Right ventricle myocardium inferior (tissue), 1 donor: ENCODE data around the gene PTPRN2. TPM values are rescaled to one million over a fixed set of nuclear protein-coding genes. Genes with fewer than 3 reads are reported as not detected.

Source experiments
- ATAC-seq: fragments of 200-7000 bp; cut with Tn5 transposase; one replicate; pipeline ENCODE4 v1.9.1; 2020; ENCODE audit warnings: mild to moderate bottlenecking, moderate library complexity
- DNase-seq: peaks from one replicate; pipeline ENCODE4 v3.0.0; 2021; ENCODE audit errors: missing footprints
- intact Hi-C: fragments of 100-400 bp; cut with DNase I; formaldehyde crosslinking; loops from one replicate; pipeline ENCODE4 v1.11.0; 2022
- total RNA-seq: library from RNA; stranded (reverse); fragmentation: NEBNext Ultra II Directional; extraction: Animal tissue kit (Norgen Biotek cat#: 25700); gene quantifications from one replicate; pipeline ENCODE4 v1.2.1, GENCODE V29; 2021
- donor health status: DM: no; HTN: yes; CAD: no; lungs with severe emphysema.

PTPRN2 gene
- total RNA-seq, 1 donor from 2014 or later, result 1.6 TPM

GRCh38 chr7:157538735-157539134 is 1048.9 kb downstream of the PTPRN2 start:
- DNase-seq, result no peak

GRCh38 chr7:157538321-157538720 is 1049.3 kb downstream of the PTPRN2 start:
- ATAC-seq (no peak), DNase-seq (no peak)
- intact Hi-C loops, result no loop called here

More at GRCh38 chr7:157538735-157539134, 1048.9 kb downstream of the PTPRN2 start:
- ATAC-seq, result no peak
- intact Hi-C loops, result no loop called here

DNA sequence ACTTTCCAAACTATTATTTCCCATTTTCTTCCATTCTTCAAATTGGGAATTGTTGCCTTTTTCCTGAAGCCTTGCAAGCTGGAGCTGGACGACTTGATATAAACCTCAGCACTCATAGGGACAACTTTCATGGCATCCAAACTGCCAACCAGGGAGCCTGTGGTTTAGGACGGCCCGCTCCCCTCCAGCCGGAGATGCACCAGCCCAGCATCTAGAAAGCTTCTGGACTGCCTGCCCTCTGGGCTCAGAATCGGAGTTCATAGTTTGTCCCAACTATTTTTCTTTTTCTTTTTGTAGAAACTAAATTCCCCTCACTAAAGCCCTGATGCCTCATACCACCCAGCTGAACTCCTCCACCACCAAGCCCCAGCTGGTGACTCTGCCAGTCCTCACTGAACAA is 1050.6 kb downstream of the PTPRN2 start:
- ATAC-seq (no peak), DNase-seq (peak; percentile 52)
- intact Hi-C loops, result no loop called here

- intact Hi-C loops, result no loop called here
- DNase-seq, result no peak
- ATAC-seq, result no peak
Measured at GRCh38 chr7:157532068-157532467, 1055.6 kb downstream of the PTPRN2 start.

GRCh38 chr7:157529768-157530560 is 1057.7 kb downstream of the PTPRN2 start:
- ATAC-seq (no peak), DNase-seq (no peak)
- intact Hi-C loops, result no loop called here

- ATAC-seq (no peak), DNase-seq (no peak)
- intact Hi-C loops, result no loop called here
Measured at GRCh38 chr7:157528785-157529341, 1058.8 kb downstream of the PTPRN2 start.

GRCh38 chr7:157527686-157528085 is 1059.9 kb downstream of the PTPRN2 start:
- intact Hi-C loops, result no loop called here
- ATAC-seq, result no peak
- no peak for DNase-seq

DNA sequence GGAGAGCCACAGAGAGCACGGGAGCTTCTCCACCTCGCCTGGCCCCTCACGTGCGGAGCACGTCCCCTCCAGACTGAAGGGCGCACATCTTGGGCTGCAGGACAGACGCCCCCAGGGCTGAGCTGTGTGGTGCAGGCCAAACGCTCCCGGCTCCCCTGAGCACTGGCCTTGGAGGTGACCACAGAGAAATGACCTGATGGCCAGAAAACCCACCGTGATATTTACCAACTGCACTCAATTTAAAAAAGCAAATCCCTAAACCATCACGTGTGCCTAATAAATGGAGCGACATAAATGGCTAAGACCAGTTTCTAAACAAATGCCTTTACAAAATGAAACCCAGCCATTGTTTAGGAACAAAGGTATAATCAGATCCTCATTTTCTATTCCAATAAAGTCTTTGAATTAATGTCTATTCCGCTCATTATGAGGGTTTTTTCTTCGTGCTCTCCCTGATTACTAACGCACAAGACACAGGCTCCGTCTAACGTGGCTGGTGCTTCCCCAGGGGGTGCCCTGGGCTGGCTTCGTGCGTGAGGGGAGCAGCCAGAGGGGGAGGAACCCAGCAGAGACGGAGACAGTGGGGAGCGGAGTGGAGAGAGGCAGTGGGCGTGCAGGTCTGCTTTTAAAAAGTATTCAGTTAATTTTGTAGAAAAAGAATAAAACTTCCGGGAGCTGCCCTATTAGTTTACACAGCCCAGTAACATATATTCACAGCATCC is 1060.5 kb downstream of the PTPRN2 start:
- ATAC-seq (no peak), DNase-seq (no peak)
- intact Hi-C loops, result no loop called here

DNA sequence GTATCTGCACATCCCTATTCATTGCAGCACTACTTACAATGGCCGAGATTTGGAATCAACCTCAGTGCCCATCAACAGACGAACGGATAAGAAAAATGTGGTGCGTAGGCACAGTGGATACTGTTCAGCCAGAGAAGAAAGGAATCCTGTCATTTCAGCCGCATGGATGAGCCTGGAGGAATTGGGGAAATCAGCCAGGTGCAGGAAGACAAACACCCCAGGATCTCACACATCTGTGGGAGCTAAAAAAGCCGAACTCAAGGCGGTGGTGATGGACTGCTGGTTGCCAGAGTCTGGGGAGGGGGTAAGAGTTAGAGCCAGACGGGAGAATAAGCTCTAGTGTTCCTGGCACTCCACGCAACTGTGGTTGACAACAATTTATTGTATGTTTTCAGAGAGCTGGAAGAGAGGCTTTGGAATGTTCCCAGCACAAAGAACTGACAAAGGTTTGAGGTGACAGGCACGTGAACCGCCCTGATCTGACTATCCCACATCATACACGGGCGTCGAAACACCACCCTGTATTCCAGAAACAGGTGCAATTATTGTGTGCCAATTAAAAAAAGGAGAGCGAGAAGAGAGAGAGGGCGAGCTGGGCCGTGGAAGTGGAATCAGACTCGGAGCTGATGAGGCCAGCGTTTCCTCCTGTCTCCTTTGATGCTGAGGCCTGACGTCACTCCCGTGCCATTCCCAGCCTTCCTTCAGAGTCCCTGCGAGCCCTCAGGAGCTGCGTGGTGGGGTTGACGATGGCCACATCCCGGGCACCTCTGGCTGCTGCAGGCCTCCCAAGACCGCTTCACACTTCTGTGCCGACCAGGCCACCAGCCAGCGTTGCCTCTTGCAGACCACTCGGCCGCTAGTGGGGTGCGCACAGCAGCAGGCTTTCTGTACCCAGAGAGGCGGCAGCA is 1061.4 kb downstream of the PTPRN2 start:
- intact Hi-C loops, result no loop called here
- ATAC-seq (no peak), DNase-seq (no peak)

DNA sequence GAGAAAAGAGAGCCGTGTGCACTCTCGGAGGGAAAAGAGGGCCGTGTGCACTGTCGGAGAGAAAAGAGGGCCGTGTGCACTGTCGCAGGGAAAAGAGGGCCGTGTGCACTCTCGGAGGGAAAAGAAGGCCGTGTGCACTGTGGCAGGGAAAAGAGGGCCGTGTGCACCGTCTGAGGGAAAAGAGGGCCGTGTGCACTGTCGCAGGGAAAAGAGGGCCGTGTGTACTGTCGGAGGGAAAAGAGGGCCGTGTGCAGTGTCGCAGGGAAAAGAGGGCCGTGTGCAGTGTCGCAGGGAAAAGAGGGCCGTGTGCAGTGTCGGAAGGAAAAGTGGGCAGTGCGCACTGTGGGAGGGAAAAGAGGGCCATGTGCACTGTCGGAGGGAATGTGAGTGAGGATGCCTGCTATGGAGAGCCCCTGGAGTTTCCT is 1062.1 kb downstream of the PTPRN2 start:
- ATAC-seq, result no peak
- intact Hi-C loops, result no loop called here
- DNase-seq, result no peak

DNA sequence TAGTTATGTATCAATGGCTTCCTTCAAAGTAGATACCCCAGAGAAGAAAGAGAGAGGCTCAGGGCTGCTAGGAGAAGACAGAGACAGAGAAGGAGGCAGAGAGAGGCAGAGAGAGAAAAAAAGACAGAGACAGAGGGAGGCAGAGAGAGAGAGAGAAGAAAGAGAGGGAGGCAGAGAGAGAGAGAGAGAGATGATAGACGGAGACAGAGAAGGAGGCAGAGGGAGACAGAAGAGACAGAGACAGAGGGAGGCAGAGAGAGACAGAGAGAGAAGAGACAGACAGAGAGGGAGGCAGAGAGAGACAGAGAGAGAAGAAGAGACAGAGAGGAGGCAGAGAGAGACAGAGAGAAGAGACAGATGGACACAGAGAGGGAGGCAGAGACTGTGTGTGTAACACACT is 1062.9 kb downstream of the PTPRN2 start:
- DNase-seq (no peak), ATAC-seq (no peak)
- intact Hi-C loops, result no loop called here

- DNase-seq, result no peak
- no peak for ATAC-seq
- intact Hi-C loops, result no loop called here
Measured at GRCh38 chr7:157523766-157524421, 1063.7 kb downstream of the PTPRN2 start.

- DNase-seq, result no peak
- no peak for ATAC-seq
- intact Hi-C loops, result no loop called here
Measured at GRCh38 chr7:157523371-157523765, 1064.3 kb downstream of the PTPRN2 start.

DNA sequence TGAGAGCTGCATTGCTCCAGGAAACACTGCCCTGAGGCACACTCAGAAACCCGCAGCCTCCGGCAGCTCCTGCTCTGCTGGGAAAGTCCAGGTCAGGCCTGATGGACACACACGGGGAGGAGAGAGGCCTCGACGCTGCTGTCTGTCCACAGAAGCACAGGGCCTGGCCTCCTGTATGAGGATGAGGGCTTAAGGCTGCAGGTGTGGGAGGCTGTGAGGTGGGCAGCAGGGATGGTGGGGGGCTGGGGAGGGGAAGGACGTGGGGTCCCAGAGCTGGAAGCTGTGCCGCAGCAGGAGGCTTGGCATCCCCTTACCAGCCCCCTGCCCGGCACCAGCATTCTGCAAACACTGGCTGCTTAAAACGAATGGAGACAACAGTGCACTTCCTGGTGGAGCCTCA is 1064.7 kb downstream of the PTPRN2 start:
- intact Hi-C loops, result no loop called here
- no peak for DNase-seq

GRCh38 chr7:157522189-157522588 is 1065.4 kb downstream of the PTPRN2 start:
- no peak for ATAC-seq
- intact Hi-C loops, result no loop called here
- DNase-seq, result no peak

More for the DNA sequence above, 1064.7 kb downstream of the PTPRN2 start:
- no peak for ATAC-seq

- ATAC-seq, result no peak
- DNase-seq, result no peak
- intact Hi-C loops, result no loop called here
Measured at GRCh38 chr7:157521752-157522151, 1065.9 kb downstream of the PTPRN2 start.

DNA sequence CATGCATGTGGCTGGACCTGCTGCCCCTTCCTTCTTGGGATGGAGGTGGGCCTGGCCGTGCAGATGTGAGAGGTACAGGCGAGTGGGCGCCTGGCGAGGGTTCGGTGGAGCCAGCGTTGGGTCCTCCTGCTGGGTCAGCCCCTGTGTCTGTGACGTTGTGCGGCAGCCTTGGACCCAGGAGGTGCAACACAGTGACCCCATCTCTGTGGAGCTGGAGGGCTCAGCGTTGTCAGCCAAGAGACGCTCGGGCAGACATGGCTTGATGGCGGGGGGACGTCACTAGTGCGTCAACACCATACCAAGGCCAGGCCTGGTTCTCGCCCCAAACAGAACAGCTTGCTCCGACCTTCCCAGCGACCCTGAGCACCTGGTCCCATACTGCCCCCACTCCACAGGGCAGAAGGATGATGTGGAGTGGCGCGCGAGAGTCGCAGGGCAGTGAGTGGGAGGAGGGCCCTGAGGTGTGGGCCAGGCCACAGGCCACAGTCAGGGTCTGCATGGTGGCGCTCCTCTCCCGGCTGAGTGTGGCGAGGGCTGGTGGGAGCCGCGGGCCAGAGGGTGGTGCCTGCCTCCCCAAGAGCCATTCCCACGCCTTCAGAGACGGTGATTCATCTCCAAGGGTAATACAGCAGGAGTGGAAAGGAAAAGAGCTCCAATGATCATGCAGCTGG is 1066.4 kb downstream of the PTPRN2 start:
- ATAC-seq, result no peak
- no peak for DNase-seq
- intact Hi-C loops, result no loop called here

DNA sequence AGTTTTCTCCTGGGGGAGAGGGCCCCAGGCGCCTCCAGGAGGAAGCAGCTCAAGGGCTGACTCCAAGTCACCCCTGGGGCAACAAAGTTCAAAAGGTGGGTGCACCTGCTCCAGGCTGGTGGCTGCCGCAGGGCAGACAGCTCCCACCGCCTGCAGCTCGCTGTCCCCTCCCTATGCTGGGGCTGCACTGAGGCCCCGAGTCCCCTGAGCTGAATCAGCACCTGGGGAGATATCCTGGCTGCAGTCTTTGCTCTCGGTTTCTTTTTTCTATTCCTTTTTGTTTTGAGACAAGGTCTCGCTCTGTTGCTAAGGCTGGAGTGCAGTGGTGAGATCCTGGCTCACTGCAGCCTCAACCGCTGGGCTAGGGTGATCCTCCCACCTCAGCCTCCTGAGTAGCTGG is 1067.4 kb downstream of the PTPRN2 start:
- ATAC-seq (no peak), DNase-seq (no peak)
- intact Hi-C loops, result no loop called here
